NCI-H748 (cell line): ENCODE data around the gene CAPN15.

Experiments
- DNase-seq: peaks from one replicate; lab custom pipeline; 2025; ENCODE audit not compliant: unreplicated experiment; lab: John Stamatoyannopoulos, UW

CAPN15 gene

DNA sequence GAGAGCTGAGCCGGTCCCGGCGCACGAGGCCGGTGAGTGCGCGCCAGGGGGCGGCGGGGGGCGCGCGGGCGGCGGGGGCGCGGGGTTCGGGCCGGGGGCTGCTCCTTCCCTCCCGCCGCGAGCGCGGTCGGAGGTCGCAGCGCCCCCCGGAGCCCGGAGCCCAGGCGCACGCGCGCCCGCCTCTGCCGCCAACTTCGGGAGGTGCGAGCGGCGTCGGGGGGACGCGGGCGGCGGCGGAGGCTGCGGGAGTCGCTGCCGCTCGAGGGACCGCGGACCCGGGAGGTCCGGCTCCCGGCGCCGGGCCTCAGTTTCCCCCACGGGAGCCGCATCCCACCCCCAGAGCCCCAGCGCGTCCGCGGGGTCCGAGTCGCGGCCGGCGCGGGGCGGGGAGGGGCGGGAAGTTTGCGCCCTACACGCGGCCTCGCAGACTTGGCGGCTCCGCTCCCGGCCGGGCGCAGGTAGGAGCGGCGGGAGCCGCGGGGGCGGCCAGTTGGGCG lies 32.7 kb downstream of the CAPN15 start, which contains the start of gene PRR35:
Gene PRR35 (plus strand): TSS at position 191 of the 497 bp plus-strand sequence. CDS start 2,901 bp downstream, outside the sequence.
- DNase-seq, result peak; percentile 4

DNA sequence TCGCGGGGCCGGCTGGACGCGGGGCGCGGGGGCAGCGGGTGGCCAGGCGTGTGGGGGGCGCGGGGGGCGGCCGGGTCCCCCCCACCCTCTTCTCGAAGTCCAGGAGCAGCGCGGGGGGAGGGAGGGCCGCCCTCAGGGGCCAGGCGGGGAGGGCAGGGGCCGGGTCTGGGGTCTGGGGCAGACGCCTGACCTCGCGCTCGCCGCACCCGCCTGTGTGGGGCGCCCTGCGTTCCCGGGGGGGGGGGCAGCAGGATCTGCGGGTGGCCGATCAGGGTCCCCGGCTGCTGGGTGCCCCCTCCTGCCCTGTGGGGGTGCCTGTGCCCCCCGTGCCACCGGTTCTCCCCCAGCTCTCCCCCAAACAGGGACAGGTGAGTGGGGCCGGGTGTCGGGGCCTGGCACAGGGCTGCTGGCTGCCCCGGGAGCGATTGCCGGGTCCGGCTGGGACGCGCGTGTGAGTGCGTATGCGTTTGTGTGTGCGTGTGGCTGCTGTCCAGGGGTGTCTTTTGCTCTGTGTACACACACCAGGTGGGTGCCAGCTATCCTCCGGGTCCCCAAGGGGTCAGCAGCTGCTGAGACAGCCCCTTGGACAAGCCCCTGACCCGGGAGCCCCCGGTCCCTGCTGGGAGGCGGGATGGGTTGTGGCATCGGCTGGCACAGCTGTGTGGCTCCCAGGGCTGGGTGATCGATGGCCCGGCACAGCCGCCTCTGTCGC lies 33.3 kb downstream of the CAPN15 start:
- no peak for DNase-seq

GRCh38 chr16:561413-561794 lies 33.9 kb downstream of the CAPN15 start:
- DNase-seq, result no peak

GRCh38 chr16:561957-562938 lies 34.7 kb downstream of the CAPN15 start:
- no peak for DNase-seq

DNA sequence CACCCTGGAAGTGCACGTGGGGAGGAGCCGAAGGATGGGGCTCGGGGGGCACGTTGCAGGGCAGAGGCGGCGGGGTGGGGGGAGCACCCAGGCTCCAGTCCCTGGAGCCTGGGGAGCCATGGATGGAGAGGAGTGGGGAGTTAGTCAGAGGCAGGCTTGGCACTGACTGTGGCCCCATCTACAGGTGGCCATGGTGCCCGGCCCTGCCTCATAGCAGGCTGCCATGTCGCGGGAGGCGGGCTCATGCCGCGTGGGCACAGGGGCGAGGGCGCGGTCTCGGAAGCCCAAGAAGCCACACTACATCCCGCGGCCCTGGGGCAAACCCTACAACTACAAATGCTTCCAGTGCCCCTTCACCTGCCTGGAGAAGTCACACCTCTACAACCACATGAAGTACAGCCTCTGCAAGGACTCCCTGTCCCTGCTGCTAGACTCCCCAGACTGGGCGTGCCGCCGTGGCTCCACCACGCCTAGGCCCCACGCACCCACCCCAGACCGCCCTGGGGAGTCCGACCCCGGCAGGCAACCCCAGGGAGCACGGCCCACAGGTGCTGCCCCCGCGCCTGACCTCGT lies 35.6 kb downstream of the CAPN15 start:
- peak; percentile 1 for DNase-seq

- no peak for DNase-seq
These were observed 37.3 kb downstream of the CAPN15 start for GRCh38 chr16:564690-565418.

DNA sequence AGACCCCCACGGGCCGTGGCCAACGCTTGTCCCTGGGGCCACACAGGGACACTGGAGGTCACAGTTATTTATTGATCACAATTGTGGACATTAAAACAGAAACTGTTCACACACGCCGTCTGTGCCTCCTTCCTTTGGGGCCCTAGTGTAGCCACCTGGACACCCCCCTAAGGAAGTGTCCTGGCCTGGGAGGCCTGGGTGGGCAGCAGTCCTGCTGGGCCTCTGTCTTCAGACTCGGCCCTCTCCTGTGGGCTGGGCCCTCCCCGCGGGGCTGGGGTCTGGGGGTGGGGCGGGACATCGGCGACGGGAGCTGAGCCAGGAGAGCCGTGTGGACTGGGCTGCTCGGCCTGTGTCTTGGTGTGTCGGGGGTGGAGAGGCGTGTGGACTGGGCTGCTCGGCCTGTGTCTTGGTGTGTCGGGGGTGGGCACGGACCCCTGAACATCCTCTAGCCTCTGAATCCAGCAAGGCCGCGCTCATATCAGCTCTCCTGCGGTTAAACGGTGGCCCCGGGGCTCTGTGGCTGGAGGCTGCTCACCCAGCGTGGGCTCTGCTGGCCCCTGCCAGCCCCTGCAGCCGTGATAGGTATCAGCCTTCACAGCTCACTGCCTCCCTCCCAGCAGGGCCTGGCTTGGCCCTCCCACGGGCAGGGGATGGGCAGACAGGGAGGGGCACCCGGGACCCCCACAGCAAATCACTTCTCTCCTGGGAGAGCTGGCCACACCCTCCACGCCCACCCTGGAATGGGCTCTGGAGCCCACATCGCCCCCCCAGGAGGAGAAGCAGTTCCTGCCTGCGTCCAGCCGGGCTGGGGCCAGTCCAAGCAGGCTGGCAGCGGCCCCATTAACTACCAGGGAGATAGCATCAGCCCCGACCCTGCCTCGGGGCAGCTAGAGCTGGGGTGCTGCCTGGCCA lies 38.2 kb downstream of the CAPN15 start:
- DNase-seq, result no peak

- DNase-seq, result peak; percentile 3
These were observed 39.2 kb downstream of the CAPN15 start, which contains the start of gene NHLRC4 for GRCh38 chr16:566475-567372. Gene NHLRC4 (plus strand): TSS chr16:567005. CDS start chr16:568048, 1,043 bp downstream.

- no peak for DNase-seq
These were observed 40.1 kb downstream of the CAPN15 start for GRCh38 chr16:567373-568256.

DNA sequence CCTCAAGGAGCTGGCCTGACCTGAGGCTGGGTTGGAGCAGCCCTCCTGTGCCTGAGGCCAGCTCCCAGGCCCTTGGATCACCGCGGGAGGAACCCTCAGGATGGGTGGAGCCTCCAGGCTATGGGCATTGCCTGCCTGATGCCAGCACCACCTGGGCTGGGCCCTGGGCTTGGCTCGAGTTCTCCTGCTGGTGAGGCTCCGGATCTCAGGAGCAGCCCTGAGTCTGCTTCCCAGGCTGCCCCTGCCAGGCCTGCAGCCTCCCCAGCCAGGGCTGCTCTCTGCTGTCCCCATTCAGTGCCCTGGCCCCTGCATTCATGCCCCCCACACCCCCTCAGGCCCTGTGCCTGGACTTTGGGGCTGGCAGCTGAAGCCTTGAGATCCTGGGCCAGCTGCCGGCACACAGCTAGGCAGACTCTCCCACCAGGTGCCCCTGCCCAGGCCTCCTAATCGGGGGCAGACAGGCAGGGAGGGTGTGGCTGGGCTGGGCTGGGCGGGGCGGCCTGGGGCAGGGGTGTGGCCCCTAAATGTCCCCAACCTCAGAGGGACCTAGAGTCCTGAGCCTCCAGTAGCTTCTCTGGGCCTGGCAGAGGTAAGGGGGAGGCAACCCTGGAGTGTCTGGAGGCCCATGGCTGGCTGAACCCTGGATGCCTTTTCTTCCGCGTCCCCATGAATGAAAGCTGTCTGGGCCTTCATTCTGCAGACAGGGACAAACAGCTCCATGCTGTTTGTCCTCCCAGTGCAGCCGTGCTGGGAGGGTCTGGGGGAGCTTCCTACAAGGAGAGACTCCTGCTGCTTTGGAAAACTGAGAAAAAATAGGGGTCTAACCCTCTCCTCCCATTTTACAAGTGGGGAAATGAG lies 41.1 kb downstream of the CAPN15 start:
- DNase-seq, result no peak

GRCh38 chr16:569445-570254 lies 42.1 kb downstream of the CAPN15 start, which contains the start of gene PIGQ:
Gene PIGQ (plus strand): TSS chr16:569968. CDS start chr16:574075, 4,107 bp downstream.
- peak; percentile 58 for DNase-seq

GRCh38 chr16:572865-573650 lies 45.5 kb downstream of the CAPN15 start:
- DNase-seq, result no peak

- DNase-seq, result no peak
These were observed 46.7 kb downstream of the CAPN15 start for GRCh38 chr16:574021-574760.
